Vagina (tissue), 2 donors: ENCODE data around the gene FSTL4.

Source experiments
- POLR2AphosphoS5 ChIP-seq, 2 donors: sonication (generic); formaldehyde crosslinking; IDR thresholded peaks; one replicate each; pipeline ENCODE4 v1.9.0; 2017; ENCODE audit warnings: antibody characterized with exemption in 2 of 2, mild to moderate bottlenecking in 2 of 2, low read depth in 1 of 2; ENCODE audit not compliant: insufficient read depth in 1 of 2
- TF ChIP-seq, protein P1 (sequence below), 3 experiments: fragments of 450-650 bp in 2 of 3; fragments of 200-600 bp in 1 of 3; sonication (generic) in 1 of 3; IDR thresholded peaks; one replicate each; pipeline ENCODE4 v1.5.1; 2017 to 2019; ENCODE audit warnings: antibody characterized with exemption in 3 of 3, mild to moderate bottlenecking in 2 of 3, moderate library complexity in 2 of 3

DNA sequence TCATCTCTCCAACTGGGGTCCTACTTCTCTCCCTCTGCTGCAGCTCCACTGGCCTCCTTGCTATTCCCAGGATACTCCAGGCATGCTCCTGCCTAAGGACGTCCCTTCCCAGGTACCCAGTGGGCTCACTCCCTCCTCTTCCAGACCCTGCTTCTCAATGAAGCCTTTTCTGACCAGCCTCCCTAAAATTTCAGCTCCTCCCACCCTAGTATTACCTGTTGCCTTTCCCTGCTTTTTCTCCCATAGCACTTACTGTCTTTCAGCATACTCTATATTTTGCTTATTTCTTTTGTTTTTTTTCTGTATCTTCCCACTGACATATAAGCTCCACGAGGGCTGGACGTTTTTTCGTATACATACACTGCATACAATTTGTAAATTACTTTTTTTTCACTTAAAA, 26.1 kb upstream of the FSTL4 start:
- TF ChIP-seq, protein P1, sequence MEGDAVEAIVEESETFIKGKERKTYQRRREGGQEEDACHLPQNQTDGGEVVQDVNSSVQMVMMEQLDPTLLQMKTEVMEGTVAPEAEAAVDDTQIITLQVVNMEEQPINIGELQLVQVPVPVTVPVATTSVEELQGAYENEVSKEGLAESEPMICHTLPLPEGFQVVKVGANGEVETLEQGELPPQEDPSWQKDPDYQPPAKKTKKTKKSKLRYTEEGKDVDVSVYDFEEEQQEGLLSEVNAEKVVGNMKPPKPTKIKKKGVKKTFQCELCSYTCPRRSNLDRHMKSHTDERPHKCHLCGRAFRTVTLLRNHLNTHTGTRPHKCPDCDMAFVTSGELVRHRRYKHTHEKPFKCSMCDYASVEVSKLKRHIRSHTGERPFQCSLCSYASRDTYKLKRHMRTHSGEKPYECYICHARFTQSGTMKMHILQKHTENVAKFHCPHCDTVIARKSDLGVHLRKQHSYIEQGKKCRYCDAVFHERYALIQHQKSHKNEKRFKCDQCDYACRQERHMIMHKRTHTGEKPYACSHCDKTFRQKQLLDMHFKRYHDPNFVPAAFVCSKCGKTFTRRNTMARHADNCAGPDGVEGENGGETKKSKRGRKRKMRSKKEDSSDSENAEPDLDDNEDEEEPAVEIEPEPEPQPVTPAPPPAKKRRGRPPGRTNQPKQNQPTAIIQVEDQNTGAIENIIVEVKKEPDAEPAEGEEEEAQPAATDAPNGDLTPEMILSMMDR (IDR thresholded peaks at IDR 0.05) = no peak
- TF ChIP-seq POLR2AphosphoS5 (IDR thresholded peaks at IDR 0.05; ENCODE audit: insufficient read depth in 1 of 2, low read depth in 1 of 2) = no peak
